Nephron (organoid): ENCODE results near the gene MRPL1.

Source experiments
- H3K27ac Mint-ChIP-seq, 3 experiments: 2 replicates each; pipeline ENCODE4 v1.8.0; 2020; ENCODE audit warnings: mixed read lengths in 3 of 3, mild to moderate bottlenecking in 2 of 3, moderate library complexity in 1 of 3
- H3K27me3 Mint-ChIP-seq: 2 replicates; pipeline ENCODE4 v1.8.0; 2021; ENCODE audit warnings: low read depth, mild to moderate bottlenecking, moderate library complexity, mixed read lengths
- H3K36me3 Mint-ChIP-seq: 2 replicates; pipeline ENCODE4 v1.8.0; 2020; ENCODE audit warnings: low read depth, mixed read lengths
- H3K4me1 Mint-ChIP-seq: 2 replicates; pipeline ENCODE4 v1.8.0; 2020; ENCODE audit warnings: mixed read lengths
- H3K4me3 Mint-ChIP-seq, 3 experiments: 2 replicates each; pipeline ENCODE4 v1.8.0; 2020; ENCODE audit warnings: mild to moderate bottlenecking in 3 of 3, mixed read lengths in 3 of 3, moderate library complexity in 2 of 3
- H3K9me3 Mint-ChIP-seq: 2 replicates; pipeline ENCODE4 v1.8.0; 2020; ENCODE audit warnings: mixed read lengths
- CTCF ChIP-seq, 3 experiments: fragments of 200-600 bp; sonication (generic); IDR thresholded peaks; one replicate each; pipeline ENCODE4 v1.5.0; 2021; ENCODE audit warnings: antibody characterized with exemption in 3 of 3; ENCODE audit not compliant: unreplicated experiment in 3 of 3

The MRPL1 gene

GRCh38 chr4:77818602-77819403 lies 43.8 kb upstream of the MRPL1 start, which contains the start of gene CNOT6L:
Gene CNOT6L (minus strand): TSS chr4:77819368. CDS start chr4:77819308, 60 bp downstream.
- Mint-ChIP-seq H3K4me3 (peak within 1 kb of the TSS; percentile 97 to 99 (median 99)), H3K27me3 (no peaks in the 10 kb centered on the region)
- TF ChIP-seq CTCF (IDR thresholded peaks at IDR 0.05; ENCODE audit: unreplicated experiment in 3 of 3), result no peak

GRCh38 chr4:77819404-77819842 lies 43.2 kb upstream of the MRPL1 start:
- Mint-ChIP-seq H3K27ac (peak overlapping the region; percentile 99), H3K4me3 (peak overlapping the region; percentile 97 to 99 (median 99)), H3K4me1 (peaks cover 40% of the 10 kb centered on the region), H3K27me3 (no peaks in the 10 kb centered on the region), H3K9me3 (no peaks in the 10 kb centered on the region), H3K36me3 (no peaks in the 10 kb centered on the region)
- no peak for TF ChIP-seq CTCF (IDR thresholded peaks at IDR 0.05; ENCODE audit: unreplicated experiment in 3 of 3)

More at GRCh38 chr4:77818602-77819403, 43.8 kb upstream of the MRPL1 start, which contains the start of gene CNOT6L:
- Mint-ChIP-seq H3K4me1 (peaks cover 43% of the 10 kb centered on the region), H3K36me3 (no peaks in the 10 kb centered on the region), H3K9me3 (no peaks in the 10 kb centered on the region), H3K27ac (peak within 1 kb of the TSS; percentile 99)

- H3K27ac Mint-ChIP-seq, result peak overlapping the region; percentile 93 to 96 (median 95)
- H3K4me1 Mint-ChIP-seq, result peaks cover 33% of the 10 kb centered on the region
- H3K4me3 Mint-ChIP-seq, result peak overlapping the region; percentile 94 to 99 (median 97)
Observed at GRCh38 chr4:77819843-77820648, 42.6 kb upstream of the MRPL1 start.

GRCh38 chr4:77820649-77821561 lies 41.7 kb upstream of the MRPL1 start:
- H3K36me3 Mint-ChIP-seq, result no peaks in the 10 kb centered on the region
- H3K9me3 Mint-ChIP-seq, result no peaks in the 10 kb centered on the region
- no peak for TF ChIP-seq CTCF (IDR thresholded peaks at IDR 0.05; ENCODE audit: unreplicated experiment in 3 of 3)
- peak overlapping the region; percentile 94 to 99 (median 97) for H3K4me3 Mint-ChIP-seq
- peaks cover 25% of the 10 kb centered on the region for H3K4me1 Mint-ChIP-seq
- H3K27ac Mint-ChIP-seq, result peak overlapping the region; percentile 93 to 96 (median 95)
- peaks cover 3% of the 10 kb centered on the region for H3K27me3 Mint-ChIP-seq

More at GRCh38 chr4:77819843-77820648, 42.6 kb upstream of the MRPL1 start:
- no peaks in the 10 kb centered on the region for H3K36me3 Mint-ChIP-seq
- TF ChIP-seq CTCF (IDR thresholded peaks at IDR 0.05; ENCODE audit: unreplicated experiment in 3 of 3), result no peak
- H3K9me3 Mint-ChIP-seq, result no peaks in the 10 kb centered on the region
- no peaks in the 10 kb centered on the region for H3K27me3 Mint-ChIP-seq

- Mint-ChIP-seq H3K27ac (no peak overlapping the region), H3K4me3 (peak overlapping the region in 2 of 3 experiments; percentile 43 to 97), H3K4me1 (peaks cover 25% of the 10 kb centered on the region), H3K27me3 (peaks cover 3% of the 10 kb centered on the region), H3K36me3 (no peaks in the 10 kb centered on the region), H3K9me3 (no peaks in the 10 kb centered on the region)
- no peak for TF ChIP-seq CTCF (IDR thresholded peaks at IDR 0.05; ENCODE audit: unreplicated experiment in 3 of 3)
Observed at GRCh38 chr4:77821775-77822174, 40.9 kb upstream of the MRPL1 start.
